GM12872 (cell line): ENCODE results near the gene STX7.

Experiments
- CTCF ChIP-seq: IDR thresholded peaks from 3 replicates; pipeline ENCODE4 v1.5.1; 2011; ENCODE audit warnings: low read depth, mild to moderate bottlenecking, low read length, moderate library complexity; ENCODE audit not compliant: insufficient read depth

The STX7 gene

GRCh38 chr6:132458887-132459604 lies 53.9 kb downstream of the STX7 start:
- no peak for TF ChIP-seq CTCF

GRCh38 chr6:132456700-132457143 lies 56.2 kb downstream of the STX7 start:
- peak; percentile 47; the same call in 2 of the 3 replicates for TF ChIP-seq CTCF

- TF ChIP-seq CTCF: no peak
Observed at GRCh38 chr6:132446855-132447241, 66.1 kb downstream of the STX7 start.

- TF ChIP-seq CTCF: no peak
Observed at GRCh38 chr6:132446141-132446854, 66.6 kb downstream of the STX7 start.

GRCh38 chr6:132445201-132445951 lies 67.5 kb downstream of the STX7 start:
- no peak for TF ChIP-seq CTCF

GRCh38 chr6:132443206-132443605 lies 69.7 kb downstream of the STX7 start:
- TF ChIP-seq CTCF: no peak

GRCh38 chr6:132430110-132430509 lies 82.8 kb downstream of the STX7 start:
- TF ChIP-seq CTCF: no peak
